ENCODE measurements around the gene NEURL1.

DNA sequence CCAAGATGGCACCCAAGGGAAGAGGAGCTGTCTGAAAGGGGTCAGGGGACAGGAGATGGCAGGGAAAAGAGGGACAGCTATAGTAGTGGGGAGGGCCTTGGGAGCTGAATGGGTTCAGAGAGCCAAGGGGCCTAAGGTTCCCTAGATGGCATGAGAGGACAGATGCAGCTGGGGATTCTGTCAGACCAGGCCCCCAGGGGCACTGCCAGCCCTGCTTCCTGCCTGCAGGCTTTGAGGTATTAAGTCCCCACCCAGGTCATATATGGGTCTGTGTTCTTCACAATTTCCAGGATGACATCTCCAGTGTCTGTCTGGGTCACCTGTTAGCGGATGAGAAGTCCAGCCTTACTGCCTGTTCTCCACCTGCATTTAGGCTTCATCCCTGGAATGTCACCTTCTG, 56.7 kb downstream of the NEURL1 start:
- no peak for TF ChIP-seq POLR2A (IDR thresholded peaks at IDR 0.05; ENCODE audit: low read length)
- TF ChIP-seq GATA1 (IDR thresholded peaks at IDR 0.05; ENCODE audit: low read depth, low read length), result no peak

All from erythroblast (primary cell).